HL-60 (cell line): ENCODE measurements around the gene ANKRD62.
"Not testable (repeated sequence)": the region's sequence is repeated elsewhere in the genome, so short reads cannot be mapped to it uniquely, and the experiment has no call there.

ENCODE experiments used
- DNase-seq, 2 experiments: peaks; one replicate each; pipeline ENCODE4 v3.0.0-alpha.2; 2010 to 2020; ENCODE audit warnings: low read depth in 1 of 2, low spot score in 1 of 2
- H3K27ac ChIP-seq: fragments of 250-450 bp; sonication (Bioruptor Pico); replicated peaks from 2 replicates; pipeline ENCODE4 v1.5.1; 2020; ENCODE audit warnings: mild to moderate bottlenecking, moderate library complexity
- H3K27me3 ChIP-seq: fragments of 250-450 bp; sonication (Bioruptor Pico); 2 replicates; pipeline ENCODE4 v1.5.1; 2021; ENCODE audit warnings: mild to moderate bottlenecking, moderate library complexity; ENCODE audit not compliant: insufficient read depth, poor library complexity, severe bottlenecking
- H3K4me3 ChIP-seq: replicated peaks from 2 replicates; pipeline ENCODE4 v1.5.1; 2011; ENCODE audit warnings: mild to moderate bottlenecking, control low read depth, low read length; ENCODE audit not compliant: insufficient read depth
- CTCF ChIP-seq: IDR thresholded peaks from one replicate; pipeline ENCODE4 v1.5.1; 2011; ENCODE audit warnings: low read length, control low read depth, inconsistent platforms; ENCODE audit not compliant: insufficient read depth
- GABPA ChIP-seq: IDR thresholded peaks from 2 replicates; pipeline ENCODE4 v1.6.1; 2012; ENCODE audit warnings: low read depth
- POLR2AphosphoS5 ChIP-seq: IDR thresholded peaks from 2 replicates; pipeline ENCODE4 v1.6.1; 2012; ENCODE audit warnings: low read depth
- REST ChIP-seq: IDR thresholded peaks from 2 replicates; pipeline ENCODE4 v1.6.1; 2012; ENCODE audit warnings: low read depth; ENCODE audit not compliant: insufficient replicate concordance
- SPI1 ChIP-seq: IDR thresholded peaks from 2 replicates; pipeline ENCODE4 v1.6.1; 2012; ENCODE audit warnings: low read depth, mild to moderate bottlenecking, borderline replicate concordance

ANKRD62 gene

GRCh38 chr18:12138831-12139230, 45.2 kb downstream of the ANKRD62 start:
- H3K27me3 ChIP-seq, DNase-seq, H3K4me3 ChIP-seq, H3K27ac ChIP-seq: not testable (repeated sequence)

- not testable (repeated sequence) for DNase-seq, H3K27ac ChIP-seq, H3K27me3 ChIP-seq, H3K4me3 ChIP-seq
These were observed 47.2 kb downstream of the ANKRD62 start for GRCh38 chr18:12140866-12141265.

GRCh38 chr18:12141778-12142177, 48.1 kb downstream of the ANKRD62 start:
- H3K27ac ChIP-seq, DNase-seq, H3K4me3 ChIP-seq, H3K27me3 ChIP-seq: not testable (repeated sequence)

GRCh38 chr18:12149431-12149830, 55.8 kb downstream of the ANKRD62 start:
- peaks cover 12% of the 10 kb centered on the region for H3K27me3 ChIP-seq
- H3K27ac ChIP-seq, DNase-seq, H3K4me3 ChIP-seq: not testable (repeated sequence)

GRCh38 chr18:12154361-12154760, 60.7 kb downstream of the ANKRD62 start:
- H3K27ac ChIP-seq, result no peak overlapping the region
- TF ChIP-seq SPI1 (peak; percentile 66; the same call in 1 of the 2 replicates), CTCF (no peak), POLR2AphosphoS5 (no peak)
- H3K27me3 ChIP-seq, result peaks cover 12% of the 10 kb centered on the region
- peak in 1 of 2 experiments; percentile 49 for DNase-seq
- H3K4me3 ChIP-seq, result no peak overlapping the region

GRCh38 chr18:12155996-12156395, 62.4 kb downstream of the ANKRD62 start:
- no peak for DNase-seq
- H3K27ac ChIP-seq, result no peak overlapping the region
- no peak for TF ChIP-seq REST
- no peak for TF ChIP-seq GABPA
- no peak for TF ChIP-seq CTCF
- no peak for TF ChIP-seq SPI1
- TF ChIP-seq POLR2AphosphoS5, result no peak
- H3K27me3 ChIP-seq, result peaks cover 12% of the 10 kb centered on the region
- H3K4me3 ChIP-seq, result no peak overlapping the region

- no peak overlapping the region for H3K27ac ChIP-seq
- H3K27me3 ChIP-seq, result peaks cover 14% of the 10 kb centered on the region
- H3K4me3 ChIP-seq, result no peak overlapping the region
- DNase-seq, result no peak
- TF ChIP-seq REST, result no peak
- TF ChIP-seq SPI1, result no peak
- no peak for TF ChIP-seq POLR2AphosphoS5
- no peak for TF ChIP-seq GABPA
- no peak for TF ChIP-seq CTCF
These were observed 65.8 kb downstream of the ANKRD62 start for GRCh38 chr18:12159446-12159845.
